HFF-Myc (cell line): Measurements from ENCODE around the gene BUD31.

Source experiments
- DNase-seq: peaks from one replicate; pipeline ENCODE4 v3.0.0-alpha.2; 2011; ENCODE audit warnings: low read depth; ENCODE audit errors: extremely low read depth
- H3K4me3 ChIP-seq: replicated peaks from 2 replicates; pipeline ENCODE4 v1.5.1; 2011; ENCODE audit warnings: low read depth, mild to moderate bottlenecking, control low read depth, low read length
- TF ChIP-seq, protein P1 (sequence below): IDR thresholded peaks from 2 replicates; pipeline ENCODE4 v1.5.1; 2012; ENCODE audit warnings: mild to moderate bottlenecking, low read depth, low read length, control low read depth; ENCODE audit errors: missing control alignments

Gene BUD31

DNA sequence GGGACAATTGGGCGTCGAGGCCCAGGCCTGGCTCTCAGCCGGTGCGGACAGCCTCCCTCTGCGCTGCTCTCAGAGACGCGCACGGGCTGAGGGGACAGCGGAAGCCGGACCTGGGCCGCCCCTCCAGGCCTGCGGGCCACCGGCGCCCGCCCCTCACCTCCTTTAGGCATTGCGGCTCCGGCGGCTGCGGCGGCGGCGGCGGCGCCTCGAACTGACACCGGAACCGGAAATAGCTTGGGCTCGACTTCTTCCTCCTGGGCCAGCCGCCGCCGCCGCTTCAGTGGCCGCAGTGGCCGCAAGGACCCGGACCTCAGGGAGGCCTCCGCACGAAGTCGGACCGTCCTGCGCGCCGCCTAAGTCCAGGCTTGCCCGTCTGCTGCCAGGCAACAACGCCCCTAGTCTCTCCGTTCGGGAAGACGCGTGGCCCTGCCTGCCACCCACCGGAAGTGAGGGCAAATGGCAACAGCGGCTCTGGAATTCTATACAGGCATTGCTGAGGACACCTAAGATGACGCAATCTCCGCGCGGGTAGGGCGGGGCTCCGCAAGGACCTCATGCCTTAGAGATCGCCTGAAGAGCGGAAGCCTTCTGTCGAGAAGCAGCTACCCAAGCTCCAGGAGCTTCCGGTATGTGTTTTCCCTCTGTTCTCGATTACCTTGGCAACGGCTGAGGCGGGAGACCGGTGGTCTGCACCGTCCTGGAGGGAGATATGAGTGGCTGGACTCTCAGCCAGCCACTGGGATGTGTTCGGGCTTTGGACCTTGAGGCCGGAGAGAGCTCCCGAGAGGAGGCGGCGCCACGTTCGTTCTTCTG lies at the start of gene BUD31, which contains the start of gene PDAP1:
Gene BUD31 (plus strand): TSS at position 591 of the 813 bp plus-strand sequence. CDS start 2,124 bp downstream, outside the sequence.
Gene PDAP1 (minus strand): TSS at position 219 of the 813 bp plus-strand sequence. CDS start 49 bp downstream, at position 170.
- TF ChIP-seq, protein P1, sequence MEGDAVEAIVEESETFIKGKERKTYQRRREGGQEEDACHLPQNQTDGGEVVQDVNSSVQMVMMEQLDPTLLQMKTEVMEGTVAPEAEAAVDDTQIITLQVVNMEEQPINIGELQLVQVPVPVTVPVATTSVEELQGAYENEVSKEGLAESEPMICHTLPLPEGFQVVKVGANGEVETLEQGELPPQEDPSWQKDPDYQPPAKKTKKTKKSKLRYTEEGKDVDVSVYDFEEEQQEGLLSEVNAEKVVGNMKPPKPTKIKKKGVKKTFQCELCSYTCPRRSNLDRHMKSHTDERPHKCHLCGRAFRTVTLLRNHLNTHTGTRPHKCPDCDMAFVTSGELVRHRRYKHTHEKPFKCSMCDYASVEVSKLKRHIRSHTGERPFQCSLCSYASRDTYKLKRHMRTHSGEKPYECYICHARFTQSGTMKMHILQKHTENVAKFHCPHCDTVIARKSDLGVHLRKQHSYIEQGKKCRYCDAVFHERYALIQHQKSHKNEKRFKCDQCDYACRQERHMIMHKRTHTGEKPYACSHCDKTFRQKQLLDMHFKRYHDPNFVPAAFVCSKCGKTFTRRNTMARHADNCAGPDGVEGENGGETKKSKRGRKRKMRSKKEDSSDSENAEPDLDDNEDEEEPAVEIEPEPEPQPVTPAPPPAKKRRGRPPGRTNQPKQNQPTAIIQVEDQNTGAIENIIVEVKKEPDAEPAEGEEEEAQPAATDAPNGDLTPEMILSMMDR: no peak
- peak within 1 kb of the TSS; percentile 99 for H3K4me3 ChIP-seq
- DNase-seq: peak; percentile 85

DNA sequence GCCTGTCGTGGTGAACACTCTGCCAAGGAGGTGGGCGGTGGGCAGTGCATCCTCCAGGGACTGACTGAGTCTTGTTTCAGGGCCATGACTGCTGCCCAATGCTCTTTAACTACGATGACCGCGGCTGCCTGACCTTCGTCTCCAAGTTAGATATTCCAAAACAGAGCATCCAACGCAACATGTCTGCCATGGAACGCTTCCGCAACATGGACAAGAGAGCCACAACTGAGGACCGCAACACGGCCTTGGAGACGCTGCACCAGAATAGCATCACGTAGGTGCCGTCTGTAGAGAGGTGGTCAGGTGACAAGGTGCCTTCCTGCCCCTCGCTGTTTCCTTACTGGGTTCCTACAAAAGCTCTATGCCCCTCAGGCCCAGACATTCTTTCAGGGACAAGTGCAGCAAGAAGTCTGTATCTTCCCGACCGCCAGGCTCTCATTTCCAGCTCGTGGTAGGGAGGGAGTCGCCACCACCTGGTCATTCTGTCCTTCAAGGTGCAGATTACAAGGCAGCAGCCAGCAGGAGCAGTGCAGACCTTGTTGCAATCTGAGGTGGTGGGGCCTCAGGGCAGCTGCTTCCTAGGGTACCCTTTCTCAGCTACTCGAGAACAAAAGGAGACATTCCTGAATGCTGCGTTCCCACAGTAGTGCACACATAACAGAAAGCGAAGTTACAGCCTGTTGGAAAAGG lies 49.2 kb upstream of the BUD31 start:
- no peak overlapping the region for H3K4me3 ChIP-seq
- TF ChIP-seq, protein P1: no peak
- no peak for DNase-seq

DNA sequence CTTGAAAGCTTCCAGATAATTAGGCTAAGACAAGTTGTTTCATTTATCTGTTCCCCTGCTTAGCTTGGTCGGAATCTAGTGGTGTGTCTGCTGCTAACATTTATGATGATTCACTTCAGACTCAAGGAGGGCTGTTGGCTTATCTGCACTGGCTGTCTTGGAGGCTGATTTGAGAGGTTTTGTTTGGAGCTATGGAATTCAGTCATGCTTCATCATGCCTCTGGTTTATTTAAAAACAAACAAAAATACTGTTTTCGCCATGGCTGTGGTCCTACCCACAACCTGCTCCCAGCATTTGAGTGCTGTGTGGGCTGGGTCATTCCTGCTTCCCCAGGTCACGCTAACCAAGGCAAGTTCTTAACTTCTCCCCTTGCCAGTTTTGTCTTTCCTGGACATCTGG lies 46.0 kb upstream of the BUD31 start:
- TF ChIP-seq, protein P1: no peak
- H3K4me3 ChIP-seq: no peak overlapping the region
- peak; percentile 73 for DNase-seq

DNA sequence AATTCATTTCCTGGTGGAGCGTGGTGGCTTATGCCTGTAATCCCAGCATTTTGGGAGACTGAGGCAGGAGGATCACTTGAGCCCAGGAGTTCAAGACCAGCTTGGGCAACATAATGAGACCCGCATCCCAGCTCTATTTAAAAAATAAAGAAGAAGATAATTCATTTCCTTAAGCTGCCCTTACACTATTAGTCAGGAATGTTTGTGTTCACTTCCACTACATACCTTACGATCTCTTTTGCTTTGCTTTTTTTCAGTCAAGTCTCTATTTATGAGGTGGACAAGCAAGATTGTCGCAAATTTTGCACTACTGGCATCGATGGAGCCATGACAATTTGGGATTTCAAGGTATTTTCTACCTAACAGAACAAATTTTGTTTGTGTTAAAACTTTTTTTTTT lies 45.5 kb upstream of the BUD31 start:
- DNase-seq: no peak
- TF ChIP-seq, protein P1: no peak
- H3K4me3 ChIP-seq: no peak overlapping the region

DNA sequence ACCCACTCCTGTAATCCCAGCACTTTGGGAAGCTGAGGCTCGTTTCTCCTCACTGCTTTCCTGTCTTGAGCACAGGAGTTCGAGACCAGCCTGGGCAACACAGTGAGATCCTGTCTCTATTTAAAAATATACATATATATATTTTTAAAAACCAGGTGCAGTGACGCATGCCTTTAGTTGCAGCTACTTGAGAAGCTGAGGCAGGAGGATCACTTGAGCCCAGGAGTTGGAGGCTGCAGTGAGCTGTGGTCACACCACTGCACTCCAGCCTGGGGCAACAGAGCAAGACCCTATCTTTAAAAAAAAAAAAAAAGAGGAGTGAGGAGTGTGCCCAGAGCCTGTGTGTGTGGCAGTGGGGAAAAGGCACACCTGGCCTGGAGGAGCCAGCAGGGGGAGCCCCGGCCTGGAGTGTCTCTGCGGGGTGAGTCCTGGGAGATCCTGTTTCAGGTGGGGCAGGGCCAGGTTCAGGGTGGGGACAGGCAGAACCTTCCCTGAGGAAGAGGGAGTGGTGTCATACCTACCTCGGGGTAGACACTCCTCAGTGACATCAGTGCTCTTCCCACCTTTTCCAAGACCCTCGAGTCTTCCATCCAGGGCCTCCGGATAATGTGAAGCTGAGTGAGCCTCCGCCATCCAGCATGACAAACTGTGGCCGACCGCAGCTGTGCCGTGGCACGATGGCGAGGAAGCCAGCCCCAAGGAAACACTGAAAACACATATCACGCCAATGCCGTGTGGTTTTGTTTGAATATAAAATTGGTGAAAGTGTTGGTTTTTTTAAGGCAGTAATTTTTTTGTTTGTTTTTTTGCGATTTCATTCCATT lies 43.2 kb upstream of the BUD31 start:
- no peak overlapping the region for H3K4me3 ChIP-seq
- DNase-seq: no peak
- TF ChIP-seq, protein P1: peak; percentile 61

DNA sequence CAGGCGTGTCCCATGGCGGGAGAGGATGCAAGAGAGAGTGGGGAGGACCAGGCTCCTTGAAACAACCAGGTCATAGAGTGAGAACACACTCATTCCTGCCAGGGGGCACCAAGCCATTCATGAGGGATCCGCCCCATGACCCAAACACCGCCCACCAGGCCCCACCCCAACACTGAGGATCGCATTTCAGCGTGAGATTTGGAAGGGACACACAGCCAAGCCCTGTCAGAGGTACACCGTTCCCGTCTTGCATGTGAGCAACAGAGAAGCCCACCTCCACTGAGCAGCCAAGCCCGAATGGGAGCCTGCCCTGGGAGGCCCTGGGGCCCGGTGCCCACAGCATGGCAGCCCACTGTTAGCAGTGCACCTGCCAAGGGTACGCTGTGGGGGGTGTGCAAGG lies 42.1 kb upstream of the BUD31 start:
- TF ChIP-seq, protein P1: no peak
- no peak for DNase-seq
- H3K4me3 ChIP-seq: no peak overlapping the region
